ENCODE measurements around the gene RERE.

GRCh38 chr1:8337776-8338525 is 479.5 kb downstream of the RERE start:
- no peak for TF ChIP-seq POLR2A (IDR thresholded peaks at IDR 0.05)
- TF ChIP-seq, protein P1, sequence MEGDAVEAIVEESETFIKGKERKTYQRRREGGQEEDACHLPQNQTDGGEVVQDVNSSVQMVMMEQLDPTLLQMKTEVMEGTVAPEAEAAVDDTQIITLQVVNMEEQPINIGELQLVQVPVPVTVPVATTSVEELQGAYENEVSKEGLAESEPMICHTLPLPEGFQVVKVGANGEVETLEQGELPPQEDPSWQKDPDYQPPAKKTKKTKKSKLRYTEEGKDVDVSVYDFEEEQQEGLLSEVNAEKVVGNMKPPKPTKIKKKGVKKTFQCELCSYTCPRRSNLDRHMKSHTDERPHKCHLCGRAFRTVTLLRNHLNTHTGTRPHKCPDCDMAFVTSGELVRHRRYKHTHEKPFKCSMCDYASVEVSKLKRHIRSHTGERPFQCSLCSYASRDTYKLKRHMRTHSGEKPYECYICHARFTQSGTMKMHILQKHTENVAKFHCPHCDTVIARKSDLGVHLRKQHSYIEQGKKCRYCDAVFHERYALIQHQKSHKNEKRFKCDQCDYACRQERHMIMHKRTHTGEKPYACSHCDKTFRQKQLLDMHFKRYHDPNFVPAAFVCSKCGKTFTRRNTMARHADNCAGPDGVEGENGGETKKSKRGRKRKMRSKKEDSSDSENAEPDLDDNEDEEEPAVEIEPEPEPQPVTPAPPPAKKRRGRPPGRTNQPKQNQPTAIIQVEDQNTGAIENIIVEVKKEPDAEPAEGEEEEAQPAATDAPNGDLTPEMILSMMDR (IDR thresholded peaks at IDR 0.05) = no peak

All from uterus (tissue), 2 donors.